ENCODE data around the gene IFNG.

GRCh38 chr12:68117661-68118060 lies 41.9 kb downstream of the IFNG start:
- TF ChIP-seq CTCF (IDR thresholded peaks at IDR 0.05 in 8 of 11, conservative IDR thresholded peaks at IDR 0.05 in 3 of 11): no peak
- TF ChIP-seq POLR2AphosphoS5 (IDR thresholded peaks at IDR 0.05): no peak
